Measurements from ENCODE around the gene HMGB3. TPM values are rescaled to one million over a fixed set of nuclear protein-coding genes. Genes with fewer than 3 reads are reported as not detected.

The HMGB3 gene
- total RNA-seq, 2 experiments from 2014 or later, result 4.0 to 5.4 TPM

GRCh38 chrX:151013164-151013743, 30.1 kb downstream of the HMGB3 start:
- H3K27me3 Mint-ChIP-seq, result no peaks in the 10 kb centered on the region
- H3K9me3 Mint-ChIP-seq, result no peaks in the 10 kb centered on the region
- H3K36me3 Mint-ChIP-seq (ENCODE audit: low read depth), result no peaks in the 10 kb centered on the region
- no peaks in the 10 kb centered on the region for H3K27me3 ChIP-seq (ENCODE audit: control insufficient read depth in 1 of 2, insufficient read depth in 2 of 2, low read length in 2 of 2)
- DNase-seq (no peak), ATAC-seq (ENCODE audit: poor library complexity) (no peak)
- CTCF ChIA-PET, result no interaction called here
- H3K4me3 ChIP-seq (ENCODE audit: low read length), result no peak overlapping the region
- no peak overlapping the region for H3K27ac ChIP-seq (ENCODE audit: low read depth in 1 of 2, low read length in 2 of 2)
- POLR2A ChIA-PET, result no interaction called here
- H3K4me1 ChIP-seq (ENCODE audit: insufficient read depth, low read length), result no peaks in the 10 kb centered on the region
- no peak overlapping the region for H3K27ac Mint-ChIP-seq
- H3K36me3 ChIP-seq (ENCODE audit: insufficient read depth, low read length), result no peaks in the 10 kb centered on the region
- no peak overlapping the region for H3K4me3 Mint-ChIP-seq
- no peaks in the 10 kb centered on the region for H3K4me1 Mint-ChIP-seq (ENCODE audit: low read depth)
- intact Hi-C loops (cut with DNase I, micrococcal nuclease), result no loop called here
- TF ChIP-seq CTCF (IDR thresholded peaks at IDR 0.05), result no peak
- H3K9me3 ChIP-seq (ENCODE audit: control insufficient read depth in 1 of 2, insufficient read depth in 1 of 2, low read length in 2 of 2), result peaks cover 0 to 9% of the 10 kb centered on the region in 2 experiments

- CTCF ChIA-PET, result no interaction called here
- intact Hi-C loops (cut with DNase I, micrococcal nuclease), result no loop called here
- POLR2A ChIA-PET, result no interaction called here
Measured at GRCh38 chrX:151015684-151016083, 32.5 kb downstream of the HMGB3 start.

GRCh38 chrX:151019856-151020255, 36.7 kb downstream of the HMGB3 start:
- Mint-ChIP-seq H3K4me1 (ENCODE audit: low read depth) (no peaks in the 10 kb centered on the region), H3K27me3 (no peaks in the 10 kb centered on the region), H3K27ac (no peak overlapping the region), H3K36me3 (ENCODE audit: low read depth) (no peaks in the 10 kb centered on the region), H3K4me3 (no peak overlapping the region), H3K9me3 (no peaks in the 10 kb centered on the region)
- no peak for ATAC-seq (ENCODE audit: poor library complexity)
- POLR2A ChIA-PET, result no interaction called here
- CTCF ChIA-PET, result no interaction called here
- DNase-seq, result no peak
- Histone ChIP-seq H3K36me3 (ENCODE audit: insufficient read depth, low read length) (no peaks in the 10 kb centered on the region), H3K27ac (ENCODE audit: low read depth in 1 of 2, low read length in 2 of 2) (no peak overlapping the region), H3K4me1 (ENCODE audit: insufficient read depth, low read length) (no peaks in the 10 kb centered on the region), H3K9me3 (ENCODE audit: control insufficient read depth in 1 of 2, insufficient read depth in 1 of 2, low read length in 2 of 2) (no peaks in the 10 kb centered on the region), H3K27me3 (ENCODE audit: control insufficient read depth in 1 of 2, insufficient read depth in 2 of 2, low read length in 2 of 2) (no peaks in the 10 kb centered on the region), H3K4me3 (ENCODE audit: low read length) (no peak overlapping the region)
- no peak for TF ChIP-seq CTCF (IDR thresholded peaks at IDR 0.05)
- intact Hi-C loops (cut with DNase I, micrococcal nuclease), result no loop called here

More at GRCh38 chrX:151015684-151016083, 32.5 kb downstream of the HMGB3 start:
- no peaks in the 10 kb centered on the region for H3K4me1 ChIP-seq (ENCODE audit: insufficient read depth, low read length)
- H3K36me3 Mint-ChIP-seq (ENCODE audit: low read depth), result no peaks in the 10 kb centered on the region
- no peaks in the 10 kb centered on the region for H3K9me3 Mint-ChIP-seq
- H3K36me3 ChIP-seq (ENCODE audit: insufficient read depth, low read length), result no peaks in the 10 kb centered on the region
- peaks cover 0 to 9% of the 10 kb centered on the region in 2 experiments for H3K9me3 ChIP-seq (ENCODE audit: control insufficient read depth in 1 of 2, insufficient read depth in 1 of 2, low read length in 2 of 2)
- no peak overlapping the region for H3K4me3 ChIP-seq (ENCODE audit: low read length)
- H3K4me3 Mint-ChIP-seq, result no peak overlapping the region
- no peak for TF ChIP-seq CTCF (IDR thresholded peaks at IDR 0.05)
- DNase-seq (no peak), ATAC-seq (ENCODE audit: poor library complexity) (no peak)
- H3K27ac Mint-ChIP-seq, result no peak overlapping the region
- H3K4me1 Mint-ChIP-seq (ENCODE audit: low read depth), result no peaks in the 10 kb centered on the region
- H3K27ac ChIP-seq (ENCODE audit: low read depth in 1 of 2, low read length in 2 of 2), result no peak overlapping the region
- no peaks in the 10 kb centered on the region for H3K27me3 Mint-ChIP-seq
- H3K27me3 ChIP-seq (ENCODE audit: control insufficient read depth in 1 of 2, insufficient read depth in 2 of 2, low read length in 2 of 2), result no peaks in the 10 kb centered on the region

Measured in CD4-positive, alpha-beta T cell (primary cell).